ENCODE measurements around the gene GPC2.
A peak's percentile ranks its signal among the peaks of the same experiment; 100 is the strongest.
"Not testable (repeated sequence)": the region's sequence is repeated elsewhere in the genome, so short reads cannot be mapped to it uniquely, and the experiment has no call there.

The GPC2 gene

DNA sequence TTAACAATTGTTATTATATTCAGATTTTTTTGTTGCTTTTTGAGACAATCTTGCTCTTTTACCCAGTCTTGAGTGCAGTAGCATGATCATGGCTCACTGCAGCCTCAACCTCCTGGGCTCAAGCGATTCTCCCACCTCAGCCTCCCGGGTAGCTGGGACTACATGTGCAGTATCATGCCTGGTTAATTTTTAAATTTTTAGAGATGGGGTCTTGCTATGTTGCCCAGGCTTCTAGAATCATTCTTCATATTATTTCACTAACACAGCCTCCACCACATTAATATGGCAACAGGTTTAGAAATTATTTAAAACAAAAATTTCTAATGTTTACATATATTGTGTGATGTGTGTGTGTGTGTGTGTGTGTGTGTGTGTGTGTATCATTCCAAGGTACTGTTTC lies 29.9 kb downstream of the GPC2 start:
- H3K4me1 ChIP-seq (ENCODE audit: control insufficient read depth, insufficient read depth, low read length): peaks cover 7% of the 10 kb centered on the region; the same call in 1 of the 2 replicates
- H3K27me3 ChIP-seq (ENCODE audit: control insufficient read depth, insufficient read depth, low read length): no peaks in the 10 kb centered on the region
- no peak overlapping the region for H3K4me3 ChIP-seq (ENCODE audit: low read depth, low read length)
- no peak overlapping the region for H3K27ac ChIP-seq (ENCODE audit: low read depth, low read length)
- H3K9ac ChIP-seq (ENCODE audit: low read length): no peak overlapping the region
- no peaks in the 10 kb centered on the region for H3K9me3 ChIP-seq (ENCODE audit: control insufficient read depth, insufficient read depth, low read depth, low read length)
- peaks cover 6% of the 10 kb centered on the region; the same call in 1 of the 2 replicates for H3K36me3 ChIP-seq (ENCODE audit: control insufficient read depth, insufficient read depth, low read length)

DNA sequence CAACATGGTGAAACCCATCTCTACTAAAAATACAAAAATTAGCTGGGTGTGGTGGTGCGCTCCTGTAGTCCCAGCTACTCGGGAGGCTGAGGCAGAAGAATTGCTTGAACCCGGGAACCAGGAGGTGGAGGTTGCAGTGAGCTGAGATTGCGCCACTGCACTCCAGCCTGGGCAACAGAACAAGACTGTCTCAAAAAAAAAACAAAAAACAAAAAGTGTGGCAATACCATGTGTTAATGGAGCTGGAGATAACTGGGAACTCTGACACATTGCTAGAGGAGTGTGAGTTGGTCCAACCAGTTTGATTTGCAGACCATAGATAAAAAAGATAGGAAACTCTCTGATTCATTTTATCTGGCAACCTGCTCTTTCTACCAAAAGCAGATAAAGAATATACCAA lies 30.8 kb downstream of the GPC2 start:
- not testable (repeated sequence) for H3K9ac ChIP-seq (ENCODE audit: low read length); H3K4me3 ChIP-seq (ENCODE audit: low read depth, low read length); H3K4me1 ChIP-seq (ENCODE audit: control insufficient read depth, insufficient read depth, low read length); H3K9me3 ChIP-seq (ENCODE audit: control insufficient read depth, insufficient read depth, low read depth, low read length); H3K27ac ChIP-seq (ENCODE audit: low read depth, low read length); H3K27me3 ChIP-seq (ENCODE audit: control insufficient read depth, insufficient read depth, low read length); H3K36me3 ChIP-seq (ENCODE audit: control insufficient read depth, insufficient read depth, low read length)

DNA sequence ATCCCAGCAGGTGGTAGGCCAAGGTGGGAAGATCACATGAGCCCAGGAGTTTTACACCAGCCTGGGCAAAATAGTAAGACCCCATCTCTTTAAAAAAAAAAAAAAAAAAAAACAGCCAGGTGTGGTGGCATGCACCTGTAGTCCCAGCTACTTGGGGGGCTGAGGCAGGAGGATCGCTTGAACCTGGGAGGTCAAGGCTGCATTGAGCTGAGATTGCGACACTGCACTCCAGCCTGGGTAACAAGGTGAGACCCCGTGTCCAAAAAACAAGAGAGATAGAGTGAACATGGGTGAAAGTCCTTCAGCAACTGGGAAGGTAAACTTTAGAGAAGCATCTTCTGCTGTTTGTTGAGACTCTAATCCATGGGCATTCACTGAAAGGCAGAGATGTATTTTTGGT lies 34.7 kb downstream of the GPC2 start:
- Histone ChIP-seq H3K9ac (ENCODE audit: low read length) (no peak overlapping the region), H3K4me3 (ENCODE audit: low read depth, low read length) (no peak overlapping the region), H3K4me1 (ENCODE audit: control insufficient read depth, insufficient read depth, low read length) (no peaks in the 10 kb centered on the region), H3K27me3 (ENCODE audit: control insufficient read depth, insufficient read depth, low read length) (no peaks in the 10 kb centered on the region), H3K9me3 (ENCODE audit: control insufficient read depth, insufficient read depth, low read depth, low read length) (no peaks in the 10 kb centered on the region), H3K27ac (ENCODE audit: low read depth, low read length) (no peak overlapping the region), H3K36me3 (ENCODE audit: control insufficient read depth, insufficient read depth, low read length) (no peaks in the 10 kb centered on the region)

DNA sequence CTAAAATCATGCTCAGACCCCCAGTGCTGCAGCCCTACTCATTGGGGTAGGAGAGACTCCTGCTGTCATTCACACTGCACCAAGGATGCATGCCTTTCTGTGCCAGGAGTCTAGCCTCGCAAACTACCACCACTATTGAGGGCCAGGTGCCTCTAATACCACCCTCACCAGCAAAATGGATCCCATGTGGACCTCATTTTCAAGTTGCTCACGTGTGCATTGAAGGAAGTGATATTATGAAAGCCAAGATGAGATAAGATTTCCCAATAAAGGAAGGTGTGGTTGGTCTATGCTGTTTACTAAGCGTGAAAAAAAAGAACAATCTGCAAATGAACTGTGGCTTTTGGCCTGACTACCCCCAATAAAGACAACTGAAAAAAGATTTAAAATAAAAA lies 35.6 kb downstream of the GPC2 start:
- H3K27ac ChIP-seq (ENCODE audit: low read depth, low read length): no peak overlapping the region
- no peak overlapping the region for H3K9ac ChIP-seq (ENCODE audit: low read length)

DNA sequence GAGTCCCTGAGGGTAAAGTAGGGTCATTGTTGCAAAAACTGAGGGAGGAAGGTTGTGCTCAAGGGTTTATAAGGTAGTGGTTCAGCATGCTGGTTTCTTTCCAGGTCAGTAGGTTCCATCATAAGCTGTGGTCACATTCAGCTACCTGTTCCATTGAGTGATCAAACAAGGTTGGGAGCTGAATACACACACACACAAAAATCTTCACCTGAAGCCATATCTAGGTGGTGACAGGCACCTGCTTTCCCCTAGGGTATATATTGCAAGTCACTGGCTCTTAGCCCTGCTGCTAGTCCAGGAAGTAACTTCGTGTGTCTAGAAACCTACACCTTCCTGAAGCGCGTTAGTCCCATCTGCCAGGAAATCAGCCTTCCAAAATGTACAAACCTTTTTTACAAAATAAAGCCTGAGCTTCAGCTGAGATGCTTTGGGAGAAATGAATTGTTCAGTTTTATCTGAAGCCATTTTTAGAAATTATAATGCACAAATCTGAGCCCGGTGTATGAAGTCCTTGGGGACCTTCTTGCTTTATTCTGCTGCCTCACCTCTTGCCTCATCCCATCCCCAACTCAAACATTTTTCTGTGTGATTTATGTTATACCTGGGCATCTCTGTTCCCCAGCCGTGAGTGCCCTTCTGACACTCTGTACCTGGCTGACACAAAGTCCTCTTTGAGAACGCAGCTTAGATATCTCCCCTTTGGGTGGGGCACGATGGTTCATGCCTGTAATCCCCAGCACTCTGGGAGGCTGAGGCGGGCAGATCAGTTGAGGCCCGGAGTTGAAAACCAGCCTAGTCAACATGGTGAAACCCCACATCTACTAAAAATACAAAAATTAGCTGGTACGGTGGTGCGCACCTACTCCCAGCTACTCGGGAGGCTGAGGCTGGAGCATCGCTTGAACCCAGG lies 39.1 kb downstream of the GPC2 start:
- Histone ChIP-seq H3K36me3 (ENCODE audit: control insufficient read depth, insufficient read depth, low read length) (no peaks in the 10 kb centered on the region), H3K27ac (ENCODE audit: low read depth, low read length) (no peak overlapping the region), H3K9ac (ENCODE audit: low read length) (no peak overlapping the region), H3K4me1 (ENCODE audit: control insufficient read depth, insufficient read depth, low read length) (0 out of 2 replicates have a peak, but pooled peaks cover under 1% of the 10 kb centered on the region), H3K9me3 (ENCODE audit: control insufficient read depth, insufficient read depth, low read depth, low read length) (no peaks in the 10 kb centered on the region), H3K4me3 (ENCODE audit: low read depth, low read length) (no peak overlapping the region), H3K27me3 (ENCODE audit: control insufficient read depth, insufficient read depth, low read length) (no peaks in the 10 kb centered on the region)

More for the DNA sequence above, 35.6 kb downstream of the GPC2 start:
- Histone ChIP-seq H3K9me3 (ENCODE audit: control insufficient read depth, insufficient read depth, low read depth, low read length) (no peaks in the 10 kb centered on the region), H3K4me1 (ENCODE audit: control insufficient read depth, insufficient read depth, low read length) (no peaks in the 10 kb centered on the region), H3K36me3 (ENCODE audit: control insufficient read depth, insufficient read depth, low read length) (no peaks in the 10 kb centered on the region), H3K27me3 (ENCODE audit: control insufficient read depth, insufficient read depth, low read length) (no peaks in the 10 kb centered on the region), H3K4me3 (ENCODE audit: low read depth, low read length) (no peak overlapping the region)

DNA sequence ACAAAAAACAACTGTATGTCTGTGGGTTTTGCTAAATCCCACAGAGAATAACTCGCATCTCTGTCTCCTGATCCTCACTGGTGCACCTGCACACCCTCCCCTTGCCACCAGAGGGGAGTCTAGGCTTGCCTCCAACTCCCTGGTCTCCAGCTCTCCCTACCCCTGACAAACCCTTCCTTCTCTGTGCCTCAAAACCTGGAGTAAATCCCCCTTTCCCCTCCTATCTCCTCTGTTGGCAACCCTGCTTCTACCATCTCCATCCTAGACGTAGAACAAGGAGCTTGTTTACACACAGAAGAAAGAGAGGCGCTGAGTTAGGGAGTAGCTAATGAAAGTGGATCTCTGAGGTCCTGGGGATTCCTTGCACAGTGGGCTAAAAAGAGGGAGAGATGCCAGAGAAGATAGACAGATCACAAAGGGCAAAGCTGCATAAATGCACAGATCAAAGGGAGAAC lies 44.5 kb downstream of the GPC2 start:
- Histone ChIP-seq H3K27me3 (ENCODE audit: control insufficient read depth, insufficient read depth, low read length) (peaks cover 11% of the 10 kb centered on the region), H3K4me3 (ENCODE audit: low read depth, low read length) (no peak overlapping the region), H3K9me3 (ENCODE audit: control insufficient read depth, insufficient read depth, low read depth, low read length) (no peaks in the 10 kb centered on the region), H3K4me1 (ENCODE audit: control insufficient read depth, insufficient read depth, low read length) (peaks cover 4% of the 10 kb centered on the region; the same call in 1 of the 2 replicates), H3K9ac (ENCODE audit: low read length) (no peak overlapping the region), H3K36me3 (ENCODE audit: control insufficient read depth, insufficient read depth, low read length) (no peaks in the 10 kb centered on the region), H3K27ac (ENCODE audit: low read depth, low read length) (no peak overlapping the region)

DNA sequence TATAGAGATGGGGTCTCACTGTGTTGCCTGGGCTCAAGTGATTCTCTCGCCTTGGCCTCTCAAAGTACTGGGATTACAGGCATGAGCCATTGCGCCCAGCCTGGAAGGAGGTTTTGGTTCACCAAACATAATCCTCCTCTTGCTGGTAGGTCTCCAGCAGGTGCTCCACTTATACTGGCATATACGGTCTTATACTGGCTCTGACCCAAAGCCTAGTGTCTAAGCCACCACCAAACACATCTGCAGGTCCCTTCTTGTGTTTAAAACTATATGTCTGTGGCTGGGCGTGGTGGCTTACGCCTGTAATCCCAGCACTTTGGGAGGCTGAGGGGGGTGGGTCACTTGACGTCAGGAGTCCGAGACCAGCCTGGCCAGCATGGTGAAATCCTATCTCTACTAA lies 45.1 kb downstream of the GPC2 start:
- Histone ChIP-seq H3K4me1 (ENCODE audit: control insufficient read depth, insufficient read depth, low read length) (peaks cover 4% of the 10 kb centered on the region; the same call in 1 of the 2 replicates), H3K9ac (ENCODE audit: low read length) (no peak overlapping the region), H3K4me3 (ENCODE audit: low read depth, low read length) (no peak overlapping the region), H3K36me3 (ENCODE audit: control insufficient read depth, insufficient read depth, low read length) (no peaks in the 10 kb centered on the region), H3K9me3 (ENCODE audit: control insufficient read depth, insufficient read depth, low read depth, low read length) (no peaks in the 10 kb centered on the region), H3K27me3 (ENCODE audit: control insufficient read depth, insufficient read depth, low read length) (peaks cover 12% of the 10 kb centered on the region), H3K27ac (ENCODE audit: low read depth, low read length) (no peak overlapping the region)

DNA sequence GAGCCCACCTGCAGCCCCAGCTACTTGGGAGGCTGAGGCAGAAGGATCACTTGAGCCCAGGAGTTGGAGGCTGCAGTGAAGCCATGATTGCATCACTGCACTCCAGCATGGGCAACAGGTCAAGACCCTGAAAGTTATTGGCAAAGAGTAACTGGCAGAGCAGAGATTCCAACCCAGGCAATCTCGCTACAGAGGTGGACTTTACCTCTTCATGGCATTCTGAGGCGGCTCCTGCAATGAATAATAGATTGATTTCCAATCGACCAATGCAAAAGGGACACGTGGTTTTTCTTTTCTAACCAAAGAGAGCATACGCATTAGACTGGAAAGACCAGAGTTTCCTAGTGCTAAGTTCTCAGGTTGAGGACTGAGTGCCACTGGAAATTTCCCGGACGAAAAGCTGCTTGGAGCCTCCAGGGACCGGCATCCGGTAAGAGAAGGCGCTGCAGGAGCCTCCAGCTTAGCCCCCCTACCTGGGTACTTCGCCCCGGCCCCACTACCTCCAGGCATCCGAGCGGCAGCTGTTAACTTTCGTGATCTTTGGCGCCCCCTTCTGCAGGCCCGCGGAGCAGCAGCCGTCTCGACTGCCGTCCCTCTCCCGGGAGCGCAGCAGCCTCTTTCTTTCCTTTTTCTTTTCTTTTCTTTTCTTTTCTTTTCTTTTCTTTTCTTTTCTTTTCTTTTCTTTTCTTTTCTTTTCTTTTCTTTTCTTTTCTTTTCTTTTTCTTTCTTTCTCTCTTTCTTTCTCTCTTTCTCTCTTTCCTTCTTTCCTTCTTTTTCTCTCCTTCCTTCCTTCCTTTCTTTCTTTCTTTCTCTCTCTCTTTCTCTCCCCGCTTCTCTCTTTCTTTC lies 46.4 kb downstream of the GPC2 start:
- H3K9ac ChIP-seq (ENCODE audit: low read length): peak overlapping the region; percentile 36
- peaks cover 4% of the 10 kb centered on the region; the same call in 1 of the 2 replicates for H3K4me1 ChIP-seq (ENCODE audit: control insufficient read depth, insufficient read depth, low read length)
- H3K27me3 ChIP-seq (ENCODE audit: control insufficient read depth, insufficient read depth, low read length): peaks cover 12% of the 10 kb centered on the region
- no peak overlapping the region for H3K27ac ChIP-seq (ENCODE audit: low read depth, low read length)
- H3K36me3 ChIP-seq (ENCODE audit: control insufficient read depth, insufficient read depth, low read length): no peaks in the 10 kb centered on the region
- H3K4me3 ChIP-seq (ENCODE audit: low read depth, low read length): peak overlapping the region; percentile 43
- H3K9me3 ChIP-seq (ENCODE audit: control insufficient read depth, insufficient read depth, low read depth, low read length): no peaks in the 10 kb centered on the region

DNA sequence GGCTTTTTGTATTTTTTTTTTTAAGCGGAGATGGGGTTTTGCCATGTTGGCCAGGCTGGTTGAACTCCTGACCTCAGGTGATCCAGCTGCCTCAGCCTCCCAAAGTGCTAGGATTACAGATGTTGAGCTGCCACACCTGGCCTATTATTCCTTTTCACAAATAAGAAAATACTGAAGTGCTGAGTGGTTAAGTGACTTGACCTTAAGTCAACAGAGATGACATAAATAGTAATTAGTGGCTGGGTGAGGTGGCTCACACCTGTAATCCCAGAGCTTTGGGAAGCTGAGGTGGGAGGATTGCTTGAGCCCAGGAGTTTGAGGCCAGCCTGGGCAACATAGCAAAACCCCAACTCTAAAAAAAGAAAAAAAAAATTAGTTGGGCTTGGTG lies 47.0 kb downstream of the GPC2 start:
- not testable (repeated sequence) for H3K4me1 ChIP-seq (ENCODE audit: control insufficient read depth, insufficient read depth, low read length); H3K36me3 ChIP-seq (ENCODE audit: control insufficient read depth, insufficient read depth, low read length); H3K9ac ChIP-seq (ENCODE audit: low read length); H3K9me3 ChIP-seq (ENCODE audit: control insufficient read depth, insufficient read depth, low read depth, low read length); H3K4me3 ChIP-seq (ENCODE audit: low read depth, low read length); H3K27ac ChIP-seq (ENCODE audit: low read depth, low read length)
- peaks cover 12% of the 10 kb centered on the region for H3K27me3 ChIP-seq (ENCODE audit: control insufficient read depth, insufficient read depth, low read length)

DNA sequence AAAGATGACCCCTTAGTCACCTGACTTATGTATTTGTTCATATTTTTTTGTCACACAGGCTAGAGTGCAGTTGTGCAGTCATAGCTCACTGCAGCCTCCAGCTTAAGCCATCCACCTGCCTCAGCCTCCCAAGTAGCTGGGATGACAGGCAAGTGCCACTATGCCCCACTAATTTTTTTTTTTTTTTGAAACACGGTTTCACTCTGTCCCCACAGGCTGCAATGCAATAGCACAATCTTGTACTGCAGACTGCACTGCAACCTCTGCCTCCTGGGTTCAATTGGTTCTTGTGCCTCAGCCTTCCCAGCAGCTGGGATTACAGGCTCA lies 48.6 kb downstream of the GPC2 start:
- peaks cover 4% of the 10 kb centered on the region; the same call in 1 of the 2 replicates for H3K4me1 ChIP-seq (ENCODE audit: control insufficient read depth, insufficient read depth, low read length)
- H3K4me3 ChIP-seq (ENCODE audit: low read depth, low read length): no peak overlapping the region
- H3K9ac ChIP-seq (ENCODE audit: low read length): no peak overlapping the region

More for the DNA sequence above, 48.6 kb downstream of the GPC2 start:
- Histone ChIP-seq H3K9me3 (ENCODE audit: control insufficient read depth, insufficient read depth, low read depth, low read length) (no peaks in the 10 kb centered on the region), H3K36me3 (ENCODE audit: control insufficient read depth, insufficient read depth, low read length) (no peaks in the 10 kb centered on the region), H3K27me3 (ENCODE audit: control insufficient read depth, insufficient read depth, low read length) (peaks cover 12% of the 10 kb centered on the region), H3K27ac (ENCODE audit: low read depth, low read length) (no peak overlapping the region)

Measured in HUES6 (cell line).